Hematopoietic multipotent progenitor cell treated with erythropoietin and hydrocortisone succinate and interleukin-3 and kit ligand, for 8 days (in vitro differentiated cells): ENCODE results near the gene NYNRIN.

Source experiments
- DNase-seq: peaks from one replicate; pipeline ENCODE4 v3.0.0-alpha.2; 2015

NYNRIN gene

DNA sequence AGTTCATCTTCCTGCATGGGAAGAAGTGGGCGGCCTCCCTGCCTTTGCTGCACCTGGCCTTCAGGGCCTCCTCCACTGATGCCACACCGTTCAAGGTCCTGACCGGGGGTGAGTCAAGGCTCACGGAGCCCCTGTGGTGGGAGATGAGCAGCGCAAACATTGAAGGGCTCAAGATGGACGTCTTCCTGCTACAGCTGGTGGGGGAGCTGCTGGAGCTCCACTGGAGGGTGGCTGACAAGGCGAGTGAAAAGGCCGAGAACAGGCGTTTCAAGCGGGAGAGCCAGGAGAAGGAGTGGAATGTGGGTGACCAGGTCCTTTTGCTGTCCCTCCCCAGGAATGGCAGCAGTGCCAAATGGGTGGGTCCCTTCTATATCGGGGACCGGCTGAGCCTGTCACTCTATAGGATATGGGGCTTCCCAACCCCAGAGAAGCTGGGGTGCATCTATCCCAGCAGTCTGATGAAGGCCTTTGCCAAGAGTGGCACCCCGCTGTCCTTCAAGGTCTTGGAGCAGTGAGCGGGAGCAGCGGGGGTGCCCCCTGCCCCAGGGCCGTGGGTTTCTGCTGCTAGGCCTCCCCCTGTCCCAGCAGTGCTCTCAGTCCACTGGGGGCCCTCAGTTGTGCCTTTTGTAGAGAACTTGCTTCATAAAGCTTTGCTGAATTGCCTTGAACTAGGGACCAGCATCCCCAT, 18.3 kb downstream of the NYNRIN start:
- DNase-seq, result no peak

DNA sequence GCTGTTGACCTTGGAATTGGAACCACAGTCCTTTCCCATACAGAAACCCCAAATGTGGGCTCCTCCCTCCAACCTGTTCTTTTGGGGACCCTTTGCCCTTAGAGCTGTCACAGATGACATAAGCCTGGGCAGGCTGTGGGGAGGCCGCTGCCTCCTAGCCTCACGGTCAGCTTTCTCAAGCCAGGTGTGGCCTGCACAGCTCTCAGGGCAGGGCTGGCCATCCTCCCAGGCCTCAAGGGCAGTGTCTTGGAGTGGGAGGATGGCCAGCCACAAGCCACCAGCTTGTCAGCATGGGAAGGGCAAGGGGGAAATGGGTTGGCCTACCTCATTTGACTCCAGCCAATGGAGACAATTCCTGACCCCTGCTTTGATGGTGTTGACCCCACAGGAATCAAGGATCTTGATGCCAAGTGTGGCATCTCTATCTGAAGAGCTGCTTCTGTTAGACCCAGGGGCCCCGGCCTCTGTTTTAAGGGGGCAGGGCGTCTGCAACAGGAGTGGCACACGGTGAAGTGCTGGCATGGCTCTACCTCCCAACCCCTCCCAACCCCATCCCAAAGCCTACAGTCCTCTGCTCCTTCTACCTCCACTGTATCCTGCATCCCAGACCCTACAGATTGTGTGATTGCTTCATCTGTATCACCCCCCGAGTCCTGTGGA, 19.2 kb downstream of the NYNRIN start:
- DNase-seq, result no peak

GRCh38 chr14:24418492-24418873, 19.7 kb downstream of the NYNRIN start:
- DNase-seq, result no peak

GRCh38 chr14:24422261-24422660, 23.5 kb downstream of the NYNRIN start:
- DNase-seq, result no peak

DNA sequence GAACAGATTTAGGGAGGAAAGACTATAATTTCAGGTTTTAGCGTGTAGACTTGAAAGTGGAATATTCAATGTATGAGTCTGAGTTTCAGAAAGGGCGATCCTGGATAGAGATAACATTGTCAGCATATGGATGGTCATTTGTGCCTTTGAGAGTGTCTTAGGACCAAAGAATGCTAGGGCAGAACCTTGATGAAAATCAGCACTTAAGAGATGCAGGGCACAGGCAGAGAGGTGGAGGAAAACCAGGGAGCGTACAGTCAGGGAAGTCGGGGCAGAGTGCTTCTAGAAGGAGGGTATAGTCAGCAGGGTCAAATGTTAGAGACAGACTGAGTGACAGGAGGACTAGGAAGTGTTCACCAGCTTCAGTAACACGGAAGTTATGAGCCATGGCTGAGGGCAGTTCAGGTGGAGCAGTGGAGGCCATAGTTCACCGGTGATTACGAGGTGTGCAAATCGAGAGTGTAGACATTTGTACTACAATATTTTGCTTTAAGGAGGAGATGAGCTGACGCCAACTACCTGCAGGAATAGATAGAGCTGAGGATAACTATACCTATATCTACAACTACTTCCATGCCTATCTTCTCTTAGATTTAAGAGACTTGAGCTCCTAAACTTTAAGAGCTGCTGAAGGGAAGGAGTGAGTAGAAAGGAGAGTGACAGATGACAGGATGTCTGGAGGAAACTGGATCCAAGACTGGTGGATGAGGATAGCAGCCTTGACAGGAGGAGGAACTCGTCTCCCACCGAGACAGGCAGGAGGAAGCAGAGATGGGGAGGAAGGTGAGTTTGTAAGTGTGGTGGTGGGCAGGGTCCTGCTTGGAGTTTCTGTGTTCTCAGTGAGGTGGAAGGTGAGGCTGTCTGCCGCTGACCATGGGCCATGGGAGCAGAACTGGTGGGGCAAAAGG, 24.1 kb downstream of the NYNRIN start:
- DNase-seq, result no peak

GRCh38 chr14:24425704-24426103, 26.9 kb downstream of the NYNRIN start:
- peak; percentile 98 for DNase-seq

DNA sequence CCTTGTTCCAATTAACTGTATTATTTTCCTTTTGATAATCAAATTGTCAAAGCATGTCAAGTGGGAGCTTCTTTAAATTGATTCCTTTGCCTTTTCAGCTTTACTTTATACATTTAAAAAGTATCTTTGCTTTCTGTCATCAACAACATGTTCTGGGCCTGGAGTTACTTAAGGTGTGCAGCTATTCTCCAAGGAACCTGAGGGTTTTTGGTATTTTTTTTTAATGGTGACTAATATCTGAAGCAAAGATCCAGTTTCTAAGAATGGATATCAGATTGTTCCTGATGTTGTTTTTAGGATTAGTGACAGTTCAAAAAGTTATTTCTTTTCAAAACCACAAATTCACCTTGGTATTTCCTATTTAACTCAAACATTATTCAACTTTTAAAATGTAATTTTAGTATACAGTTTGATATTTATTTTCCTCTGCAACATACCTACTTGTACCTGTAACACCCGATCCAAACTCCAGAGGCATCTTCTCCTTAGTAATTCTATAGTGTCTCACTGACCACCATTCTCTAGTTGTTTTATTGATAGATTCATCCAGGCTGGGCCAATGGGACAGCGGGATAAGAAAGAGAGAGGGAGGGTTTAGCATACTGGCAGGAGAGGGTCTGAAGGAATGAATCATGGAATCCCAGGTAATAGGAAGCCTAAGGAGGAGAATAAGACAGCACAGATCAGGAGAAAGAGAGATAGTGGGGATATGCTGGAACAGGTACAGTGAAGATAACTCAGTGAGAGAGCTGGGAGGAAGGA, 27.5 kb downstream of the NYNRIN start:
- DNase-seq, result no peak

DNA sequence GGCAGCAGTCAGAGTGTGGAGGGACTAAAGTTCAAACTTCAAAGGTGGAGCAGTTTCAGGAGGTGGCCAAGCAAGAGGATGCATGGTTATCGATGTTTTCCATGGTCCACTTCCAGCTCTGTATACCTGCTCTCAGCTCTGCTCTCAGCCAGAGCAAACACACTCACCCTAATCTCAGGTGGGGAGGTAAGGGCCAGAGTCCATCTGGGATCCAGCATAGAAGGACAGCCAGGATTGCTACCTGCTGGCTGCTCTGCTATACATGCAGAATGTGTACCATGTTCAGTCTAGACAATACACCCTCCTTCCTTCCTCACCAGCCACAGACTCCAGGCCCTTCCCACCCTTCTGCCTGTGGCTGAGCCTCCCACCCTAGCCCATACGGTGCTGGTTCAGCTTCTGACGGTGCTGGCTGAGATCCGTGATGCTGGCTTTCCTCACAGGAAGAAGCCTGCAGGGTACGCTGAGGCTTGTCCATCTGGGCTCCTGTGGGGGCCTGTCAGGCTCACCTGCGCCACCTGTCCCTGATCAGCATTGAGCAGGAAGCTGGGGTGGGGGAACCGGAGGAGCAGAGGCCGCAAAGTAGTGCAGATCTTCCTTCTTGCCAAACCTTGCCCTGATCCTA, 28.2 kb downstream of the NYNRIN start:
- DNase-seq, result no peak

DNA sequence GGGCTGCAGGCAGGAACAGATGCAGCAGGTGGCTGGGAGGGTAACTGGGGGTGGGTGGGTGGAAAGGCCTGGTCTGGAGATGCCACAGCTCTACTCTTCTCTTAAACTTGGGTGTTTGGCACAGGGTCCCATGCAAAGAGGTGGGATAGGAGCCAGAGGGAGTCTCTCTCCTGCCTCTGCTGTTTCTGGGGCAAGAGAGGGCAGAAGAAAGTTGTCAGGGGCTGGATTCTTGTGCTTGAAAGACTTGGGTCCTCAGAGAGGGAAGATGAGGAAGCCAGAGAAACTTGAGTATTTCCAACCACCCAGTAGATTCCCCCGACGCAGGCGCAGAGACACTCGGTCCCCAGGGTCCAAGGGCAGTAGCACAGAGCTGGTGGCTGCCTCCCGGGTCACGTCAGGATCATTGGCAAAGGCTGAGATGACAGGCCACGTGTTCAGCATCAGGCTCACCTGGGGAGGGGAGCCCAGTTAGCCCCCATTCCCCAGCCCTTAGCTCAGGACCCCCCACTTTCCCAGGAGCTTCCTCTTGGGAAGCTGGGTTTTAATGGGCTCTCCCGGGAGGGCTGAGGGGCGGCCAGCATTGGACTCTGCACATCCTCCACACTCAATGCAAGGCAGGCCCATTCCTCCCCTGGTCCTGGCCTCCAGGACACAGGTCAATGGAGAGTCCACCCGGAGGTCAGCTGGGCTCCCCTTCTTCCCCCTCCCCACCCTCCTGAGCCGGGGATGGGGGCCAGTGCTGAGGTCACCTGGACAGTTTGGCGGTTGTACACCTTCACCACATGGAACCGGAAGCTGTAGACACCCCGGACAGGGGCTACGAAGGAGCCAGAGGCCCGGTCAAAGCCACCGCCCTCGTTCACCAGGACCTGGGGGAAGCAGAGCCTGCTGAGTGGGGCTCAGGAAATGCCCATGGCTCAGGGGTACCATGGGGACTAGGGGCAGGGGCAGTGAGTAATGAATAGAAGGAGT, 29.0 kb downstream of the NYNRIN start:
- no peak for DNase-seq

DNA sequence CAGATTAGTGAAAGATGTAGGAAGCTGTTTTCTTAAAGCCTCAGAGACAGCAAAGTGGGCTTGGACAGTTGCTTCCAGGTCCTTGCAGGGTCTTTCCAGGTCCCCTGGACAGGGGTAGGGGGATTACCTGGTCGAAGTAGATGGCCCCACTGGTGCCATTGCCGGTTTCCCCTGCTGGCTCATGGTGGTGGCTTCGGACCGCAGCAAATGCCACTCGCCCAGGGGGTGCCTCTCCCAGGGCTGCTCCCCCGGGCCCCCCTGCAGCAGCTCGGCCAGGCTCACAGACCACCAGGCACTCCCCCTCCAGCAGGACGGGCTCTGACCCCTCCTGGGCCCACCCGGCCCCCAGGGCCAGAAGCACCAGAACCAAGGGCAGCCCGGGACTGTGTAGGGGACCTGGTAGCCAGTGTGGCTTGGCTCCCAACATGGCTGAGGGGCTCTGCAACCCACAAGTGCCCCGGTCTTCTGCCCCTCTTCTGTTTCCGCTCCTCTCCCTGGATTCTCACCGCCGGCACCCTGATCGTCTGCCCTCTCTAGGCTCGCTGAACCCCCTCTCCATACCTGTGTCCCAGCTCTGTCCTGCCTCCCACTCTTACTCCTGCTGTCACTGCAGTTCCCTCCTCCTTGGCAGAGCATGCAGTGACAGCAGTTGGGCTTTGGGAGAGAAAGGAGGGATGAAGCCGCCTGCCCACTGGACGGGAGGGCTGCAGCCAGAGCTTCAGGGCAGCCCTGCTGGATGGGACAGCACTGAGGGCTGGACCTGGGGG, 30.0 kb downstream of the NYNRIN start:
- no peak for DNase-seq

DNA sequence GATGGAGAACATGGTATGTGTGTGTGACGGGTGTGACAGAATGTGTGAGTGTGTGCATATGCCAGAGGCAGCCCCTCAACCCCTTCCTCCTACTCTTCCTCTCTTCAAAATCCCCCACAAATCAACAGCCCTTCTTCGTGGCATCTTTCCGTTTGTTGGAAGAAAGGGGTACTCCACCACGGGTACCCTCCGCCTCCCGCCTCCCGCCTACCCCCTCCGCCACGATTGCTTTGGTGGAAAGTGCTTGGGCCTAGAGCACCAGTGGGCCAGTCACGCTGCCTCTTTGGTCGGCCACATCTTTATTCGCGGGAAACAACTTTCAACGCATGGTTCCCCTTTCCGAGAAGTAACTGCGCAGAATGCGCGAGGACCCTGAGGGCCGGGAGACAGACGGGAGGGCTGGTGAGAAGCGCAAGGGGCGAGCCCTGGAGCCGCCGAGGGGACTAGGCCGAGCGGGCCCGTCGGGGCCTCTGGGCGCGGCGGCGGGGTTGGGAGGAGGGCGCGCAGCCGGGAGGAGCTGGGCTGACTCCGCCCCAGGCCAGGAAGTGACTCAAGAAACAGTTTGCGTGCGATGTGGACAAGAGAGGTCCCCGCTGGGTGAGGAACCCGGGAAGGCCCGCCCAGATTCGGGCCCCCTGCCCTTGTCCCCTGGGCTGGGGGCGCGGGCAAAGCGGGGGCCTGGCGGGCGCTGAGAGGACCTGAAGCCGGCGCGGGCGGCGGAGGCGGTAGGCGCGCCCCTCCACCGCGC, 30.8 kb downstream of the NYNRIN start, which contains the start of the genes CBLN3 and KHNYN:
Gene CBLN3, minus strand, starts transcription at position 274 of the 748 bp plus-strand sequence. CDS start 614 bp downstream, outside the sequence.
Gene KHNYN, plus strand, starts transcription at position 560 of the 748 bp plus-strand sequence. CDS start 777 bp downstream, outside the sequence.
- DNase-seq, result peak; percentile 92

- DNase-seq, result peak; percentile 53
Observed at GRCh38 chr14:24430143-24430681, 31.4 kb downstream of the NYNRIN start.

DNA sequence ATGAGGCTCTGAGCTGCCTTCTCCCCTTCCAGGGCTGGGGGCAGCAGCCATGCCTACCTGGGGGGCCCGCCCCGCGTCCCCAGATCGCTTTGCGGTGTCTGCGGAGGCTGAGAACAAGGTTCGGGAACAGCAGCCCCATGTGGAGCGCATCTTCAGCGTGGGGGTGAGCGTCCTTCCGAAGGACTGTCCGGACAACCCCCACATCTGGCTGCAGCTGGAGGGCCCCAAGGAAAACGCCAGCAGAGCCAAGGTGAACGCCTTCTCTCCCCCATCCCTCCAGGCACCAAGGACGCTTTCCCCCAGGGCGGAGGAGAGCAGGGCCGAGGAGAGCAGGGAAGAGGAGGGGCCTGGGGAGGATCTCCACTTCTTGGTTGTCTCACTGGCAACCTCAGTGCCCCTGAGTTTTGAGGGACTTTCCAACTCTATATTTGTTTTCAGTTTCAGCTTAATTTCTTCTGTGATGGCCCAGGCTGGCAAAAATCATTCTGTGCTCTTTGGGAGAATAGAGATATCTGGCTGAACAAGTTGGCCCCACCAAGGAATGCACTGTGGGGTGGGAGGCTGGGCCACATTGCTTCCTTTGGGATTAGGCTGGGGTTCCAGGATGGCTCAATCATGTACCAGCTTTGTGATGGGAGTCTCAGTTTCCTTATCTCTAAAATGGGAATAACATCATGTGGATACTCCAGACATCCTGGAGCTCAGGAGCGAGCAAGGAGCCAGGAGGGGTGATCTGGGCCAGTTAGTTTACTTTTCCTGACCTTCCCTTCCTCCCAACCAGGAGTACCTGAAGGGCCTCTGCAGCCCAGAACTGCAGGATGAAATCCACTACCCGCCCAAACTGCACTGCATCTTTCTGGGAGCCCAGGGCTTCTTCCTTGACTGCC, 32.1 kb downstream of the NYNRIN start:
- DNase-seq, result peak; percentile 50

GRCh38 chr14:24431569-24432258, 32.9 kb downstream of the NYNRIN start:
- DNase-seq, result peak; percentile 95

DNA sequence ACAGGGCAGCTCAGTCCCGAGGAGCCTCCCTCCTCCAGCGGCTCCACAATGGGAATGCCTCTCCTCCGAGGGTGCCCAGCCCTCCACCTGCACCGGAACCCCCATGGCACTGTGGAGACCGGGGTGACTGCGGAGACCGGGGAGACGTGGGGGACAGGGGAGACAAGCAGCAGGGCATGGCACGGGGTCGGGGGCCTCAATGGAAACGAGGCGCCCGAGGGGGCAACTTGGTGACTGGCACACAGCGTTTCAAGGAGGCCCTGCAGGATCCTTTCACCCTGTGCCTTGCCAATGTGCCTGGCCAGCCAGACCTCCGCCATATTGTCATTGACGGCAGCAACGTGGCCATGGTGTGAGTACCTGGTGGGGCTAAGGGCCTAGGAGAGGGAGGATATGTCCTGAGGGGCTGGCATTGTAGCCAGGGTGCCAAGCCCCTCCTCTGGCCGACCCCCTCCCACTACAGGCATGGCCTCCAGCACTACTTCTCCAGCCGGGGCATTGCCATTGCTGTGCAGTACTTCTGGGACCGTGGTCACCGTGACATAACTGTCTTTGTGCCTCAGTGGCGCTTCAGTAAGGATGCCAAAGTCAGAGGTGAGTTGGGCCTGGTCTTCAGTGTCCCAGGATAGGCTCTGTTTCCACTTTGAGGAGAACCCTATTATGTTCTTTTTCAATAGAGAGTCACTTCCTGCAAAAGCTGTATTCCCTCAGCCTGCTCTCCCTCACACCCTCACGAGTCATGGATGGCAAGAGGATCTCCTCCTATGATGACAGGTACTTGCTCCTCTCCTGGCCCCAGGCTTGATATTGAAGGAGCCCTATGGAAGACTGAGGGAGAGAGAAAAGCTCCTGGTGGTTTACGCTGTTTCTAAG, 33.7 kb downstream of the NYNRIN start:
- no peak for DNase-seq

GRCh38 chr14:24434036-24434435, 35.2 kb downstream of the NYNRIN start:
- peak; percentile 81 for DNase-seq
